PC-3 (cell line): Measurements from ENCODE around the gene IKZF5. TPM values are rescaled to one million over a fixed set of nuclear protein-coding genes. Genes with fewer than 3 reads are reported as not detected.

ENCODE experiments used
- ATAC-seq: fragments of 200-7000 bp; cut with Tn5 transposase; 2 replicates; pipeline ENCODE4 v1.9.1; 2020; ENCODE audit warnings: mild to moderate bottlenecking, moderate library complexity
- BruUV-seq: library from RNA; stranded (reverse); fragments of 400-500 nt; replicated peaks from 2 replicates; lab custom pipeline; 2021; lab: Mats Ljungman, UMichigan
- CTCF ChIA-PET: fragments of 300-600 bp; sonication (Branson Sonifier 250); formaldehyde crosslinking; loops from one replicate; lab custom pipeline; 2022; ENCODE audit warnings: antibody characterized with exemption; lab: Charles Lee
- POLR2A ChIA-PET: fragments of 300-600 bp; sonication (Branson Sonifier 250); formaldehyde crosslinking; loops from one replicate; lab custom pipeline; 2022; ENCODE audit warnings: antibody characterized with exemption; ENCODE audit not compliant: unreplicated experiment; lab: Charles Lee
- DNase-seq: peaks from one replicate; pipeline ENCODE4 v3.0.0-alpha.2; 2015
- H2AFZ ChIP-seq: fragments of 300-600 bp; sonication (generic); 2 replicates; pipeline ENCODE4 v1.6.0; 2016; ENCODE audit warnings: antibody characterized with exemption, low read length
- H3F3A ChIP-seq: fragments of 300-600 bp; sonication (generic); one replicate; pipeline ENCODE4 v1.6.0; 2017; ENCODE audit warnings: antibody characterized with exemption, low read length, control low read depth, mild to moderate bottlenecking; ENCODE audit not compliant: unreplicated experiment
- H3K27ac ChIP-seq: fragments of 300-600 bp; sonication (generic); 2 replicates; pipeline ENCODE4 v1.5.1; 2016; ENCODE audit warnings: mild to moderate bottlenecking, low read length
- H3K27me3 ChIP-seq: fragments of 300-600 bp; sonication (generic); 2 replicates; pipeline ENCODE4 v1.6.1; 2016; ENCODE audit warnings: low read length, mixed read lengths
- H3K36me3 ChIP-seq: fragments of 300-600 bp; sonication (generic); 2 replicates; pipeline ENCODE4 v1.6.1; 2016; ENCODE audit warnings: low read depth, mixed run types, low read length, mixed read lengths
- H3K4me1 ChIP-seq: fragments of 300-600 bp; sonication (generic); 2 replicates; pipeline ENCODE4 v1.5.1; 2016; ENCODE audit warnings: low read length; ENCODE audit not compliant: insufficient read depth
- H3K4me2 ChIP-seq: fragments of 300-600 bp; sonication (generic); 2 replicates; pipeline ENCODE4 v1.6.0; 2016; ENCODE audit warnings: low read length
- H3K4me3 ChIP-seq: fragments of 300-600 bp; sonication (generic); 2 replicates; pipeline ENCODE4 v1.5.1; 2016; ENCODE audit warnings: mild to moderate bottlenecking, low read length, mixed read lengths
- H3K79me2 ChIP-seq: fragments of 300-600 bp; sonication (generic); 2 replicates; pipeline ENCODE4 v1.6.1; 2017; ENCODE audit warnings: low read length, mixed read lengths
- H3K9ac ChIP-seq: fragments of 300-600 bp; sonication (generic); 2 replicates; pipeline ENCODE4 v1.6.0; 2016; ENCODE audit warnings: mild to moderate bottlenecking, low read length
- H3K9me2 ChIP-seq: fragments of 300-600 bp; sonication (generic); replicated peaks from 2 replicates; pipeline ENCODE4 v1.6.1; 2016; ENCODE audit warnings: mixed run types, low read length, mixed read lengths
- H3K9me3 ChIP-seq: fragments of 300-600 bp; sonication (generic); 2 replicates; pipeline ENCODE4 v1.6.1; 2016; ENCODE audit warnings: low read length, mixed read lengths
- H4K20me1 ChIP-seq: fragments of 300-600 bp; sonication (generic); 2 replicates; pipeline ENCODE4 v1.6.1; 2016; ENCODE audit warnings: low read length, mixed read lengths
- CTCF ChIP-seq: fragments of 300-600 bp; sonication (generic); conservative IDR thresholded peaks from 2 replicates; pipeline ENCODE4 v1.5.1; 2017; ENCODE audit warnings: antibody characterized with exemption, low read depth, mild to moderate bottlenecking, low read length
- EZH2 ChIP-seq: fragments of 300-600 bp; sonication (generic); IDR thresholded peaks from one replicate; pipeline ENCODE4 v1.6.1; 2017; ENCODE audit warnings: antibody characterized with exemption, mild to moderate bottlenecking, low read length; ENCODE audit not compliant: unreplicated experiment
- EZH2phosphoT487 ChIP-seq: fragments of 300-600 bp; sonication (generic); IDR thresholded peaks from 2 replicates; pipeline ENCODE4 v1.6.1; 2018; ENCODE audit warnings: mild to moderate bottlenecking, antibody characterized with exemption, low read length, borderline replicate concordance
- intact Hi-C: fragments of 100-400 bp; cut with micrococcal nuclease; formaldehyde crosslinking; loops from 2 replicates; pipeline ENCODE4 v1.9.0; 2023
- total RNA-seq: library from RNA; depleted of rRNA; stranded (reverse); fragments of >200 nt; gene quantifications from 2 replicates; pipeline ENCODE4 v1.2.3, GENCODE V29; 2014

The IKZF5 gene
- total RNA-seq, 1 experiment from 2014 or later = 1.6 TPM

- Histone ChIP-seq H4K20me1 (no peaks in the 10 kb centered on the region), H3F3A (no peaks in the 10 kb centered on the region), H3K9me2 (no peaks in the 10 kb centered on the region), H3K9ac (no peak overlapping the region), H3K27me3 (no peaks in the 10 kb centered on the region), H3K4me3 (no peak overlapping the region), H3K9me3 (no peaks in the 10 kb centered on the region), H3K4me2 (no peak overlapping the region), H3K27ac (no peak overlapping the region), H3K4me1 (peaks cover 5% of the 10 kb centered on the region; the same call in 1 of the 2 replicates), H2AFZ (no peak overlapping the region), H3K36me3 (no peaks in the 10 kb centered on the region), H3K79me2 (peaks cover 25% of the 10 kb centered on the region)
- intact Hi-C loops = no loop called here
- TF ChIP-seq EZH2phosphoT487 (no peak), CTCF (no peak), EZH2 (no peak)
- ChIA-PET CTCF (no interaction called here), POLR2A (no interaction called here)
- BruUV-seq = no TSS peak
- DNase-seq (no peak), ATAC-seq (no peak)
Measured at GRCh38 chr10:122998360-122998917, 10.2 kb downstream of the IKZF5 start.

DNA sequence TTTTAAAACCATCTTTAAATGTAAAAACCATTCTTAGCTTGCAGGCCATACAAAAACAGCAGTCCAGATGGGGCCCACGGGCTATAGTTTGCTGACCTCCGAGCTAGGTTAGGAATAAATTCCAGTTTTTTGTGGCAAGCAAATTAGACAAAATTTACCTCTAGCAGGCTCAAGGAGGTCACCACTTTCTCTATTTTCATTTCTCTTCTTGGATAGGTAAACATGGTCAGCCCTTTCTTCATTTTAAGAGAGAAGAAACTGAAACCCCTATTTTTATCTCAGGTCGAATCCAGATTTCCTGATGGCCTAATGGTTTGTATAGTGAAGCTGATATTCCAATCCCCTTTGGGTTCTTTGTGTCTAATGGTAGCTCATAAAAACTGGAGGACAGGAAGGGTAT is 10.7 kb downstream of the IKZF5 start:
- BruUV-seq = no TSS peak
- Histone ChIP-seq H4K20me1 (no peaks in the 10 kb centered on the region), H3K9me2 (no peaks in the 10 kb centered on the region), H2AFZ (no peak overlapping the region), H3K4me3 (no peak overlapping the region), H3K36me3 (no peaks in the 10 kb centered on the region), H3K4me2 (no peak overlapping the region), H3K27me3 (no peaks in the 10 kb centered on the region), H3K79me2 (peaks cover 22% of the 10 kb centered on the region), H3K9ac (no peak overlapping the region), H3F3A (no peaks in the 10 kb centered on the region), H3K4me1 (peaks cover 5% of the 10 kb centered on the region; the same call in 1 of the 2 replicates), H3K27ac (no peak overlapping the region), H3K9me3 (no peaks in the 10 kb centered on the region)
- intact Hi-C loops = no loop called here
- CTCF ChIA-PET = no interaction called here
- no peak for ATAC-seq
- no peak for DNase-seq
- TF ChIP-seq EZH2phosphoT487 = no peak
- POLR2A ChIA-PET = no interaction called here

DNA sequence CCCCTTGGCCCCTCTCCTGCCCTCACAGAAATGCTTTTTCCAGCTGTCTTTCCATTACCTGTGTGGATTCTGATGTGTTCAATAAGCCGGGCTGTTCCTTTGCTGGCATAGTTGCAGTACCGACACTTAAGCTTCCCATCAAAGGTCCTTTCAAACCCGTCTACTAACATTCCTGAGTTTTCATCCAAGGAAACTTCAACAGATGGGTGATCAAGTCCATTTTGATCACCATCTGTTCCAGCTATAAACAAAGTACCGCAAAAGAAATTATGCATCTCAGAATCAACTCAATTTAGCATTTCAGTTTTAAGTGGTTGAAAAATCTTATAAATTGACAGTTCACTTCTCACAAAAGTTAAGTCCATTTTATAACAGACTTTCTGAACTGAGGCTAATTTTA is 12.7 kb downstream of the IKZF5 start:
- H3K4me1 ChIP-seq = peaks cover 5% of the 10 kb centered on the region; the same call in 1 of the 2 replicates
- intact Hi-C loops = no loop called here
- DNase-seq (no peak), ATAC-seq (no peak)
- no peak overlapping the region for H3K27ac ChIP-seq
- no TSS peak for BruUV-seq
- no peaks in the 10 kb centered on the region for H3K27me3 ChIP-seq
- ChIA-PET CTCF (no interaction called here), POLR2A (no interaction called here)
- TF ChIP-seq CTCF (no peak), EZH2phosphoT487 (no peak), EZH2 (no peak)
- H3K79me2 ChIP-seq = peaks cover 18% of the 10 kb centered on the region
- no peaks in the 10 kb centered on the region for H3K9me2 ChIP-seq
- H3F3A ChIP-seq = no peaks in the 10 kb centered on the region
- H3K36me3 ChIP-seq = no peaks in the 10 kb centered on the region
- no peak overlapping the region for H2AFZ ChIP-seq
- H3K9ac ChIP-seq = no peak overlapping the region
- no peak overlapping the region for H3K4me2 ChIP-seq
- no peaks in the 10 kb centered on the region for H4K20me1 ChIP-seq
- H3K9me3 ChIP-seq = no peaks in the 10 kb centered on the region
- no peak overlapping the region for H3K4me3 ChIP-seq
